ENCODE data around the gene CR2. TPM values are rescaled to one million over a fixed set of nuclear protein-coding genes. Genes with fewer than 3 reads are reported as not detected.

Gene CR2
- total and polyA plus RNA-seq, 2 of the 4 experiments (the other 2 are of a cell fraction), result not detected

DNA sequence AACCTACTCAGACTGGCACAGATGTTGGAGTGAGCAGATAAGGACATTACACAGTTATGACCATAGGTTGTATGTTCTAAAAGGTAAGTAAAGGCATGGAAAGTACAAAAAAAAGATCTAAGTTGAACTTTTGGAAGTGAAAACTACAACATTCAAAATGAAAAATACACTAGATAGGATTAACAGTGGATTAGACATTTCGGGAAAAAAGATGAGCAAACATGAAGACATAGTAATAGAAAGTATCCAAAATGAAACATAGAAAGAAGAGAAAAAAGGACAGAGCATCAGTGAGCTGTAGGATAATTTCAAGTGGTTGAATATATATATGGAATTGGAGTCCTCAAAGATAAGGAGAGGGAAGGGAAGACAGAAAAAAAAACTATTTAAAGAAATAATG lies 34.0 kb upstream of the CR2 start:
- Histone ChIP-seq H3K4me3 (ENCODE audit: insufficient read depth, low read depth, low read length) (no peak overlapping the region), H3K4ac (ENCODE audit: low read depth, low read length) (no peak overlapping the region), H3K27ac (ENCODE audit: insufficient read depth, low read length) (no peak overlapping the region), H3K18ac (ENCODE audit: low read depth, low read length) (no peak overlapping the region), H3K56ac (ENCODE audit: extremely low read depth, insufficient read depth, low read length) (no peak overlapping the region), H2AK5ac (ENCODE audit: low read depth, low read length) (no peak overlapping the region), H3K23ac (ENCODE audit: low read depth, low read length) (no peak overlapping the region), H4K91ac (ENCODE audit: insufficient read depth, low read depth, low read length) (no peak overlapping the region), H2BK15ac (ENCODE audit: low read depth, low read length) (no peak overlapping the region), H4K5ac (ENCODE audit: low read depth, low read length) (no peak overlapping the region), H2BK120ac (ENCODE audit: low read depth, low read length) (no peak overlapping the region), H3K36me3 (ENCODE audit: control insufficient read depth, insufficient read depth, low read length) (no peaks in the 10 kb centered on the region), H3K4me2 (ENCODE audit: low read depth, low read length) (no peak overlapping the region), H2BK20ac (ENCODE audit: low read depth, low read length) (no peak overlapping the region), H3K14ac (replicated peaks; ENCODE audit: low read depth, low read length) (no peak overlapping the region), H2BK5ac (ENCODE audit: low read depth, low read length, poor library complexity, severe bottlenecking) (no peak overlapping the region), H3K27me3 (ENCODE audit: control insufficient read depth, insufficient read depth, low read length) (0 out of 2 replicates have a peak, but pooled peaks cover 1% of the 10 kb centered on the region), H3K9ac (ENCODE audit: low read depth, low read length) (no peak overlapping the region), H2AFZ (replicated peaks; ENCODE audit: low read length, poor library complexity) (no peak overlapping the region), H4K8ac (ENCODE audit: low read depth in 2 of 2, low read length in 2 of 2) (no peak overlapping the region), H3K79me1 (ENCODE audit: low read depth in 1 of 2, low read length in 2 of 2) (no peaks in the 10 kb centered on the region), H4K20me1 (ENCODE audit: insufficient read depth, low read length) (no peaks in the 10 kb centered on the region), H2AK9ac (replicated peaks; ENCODE audit: low read depth, low read length, poor library complexity) (no peak overlapping the region), H3K4me1 (ENCODE audit: control insufficient read depth, insufficient read depth, low read length) (no peaks in the 10 kb centered on the region), H3K9me1 (ENCODE audit: insufficient read depth, low read length) (no peaks in the 10 kb centered on the region), H3K9me3 (ENCODE audit: control insufficient read depth, insufficient read depth, low read length) (no peaks in the 10 kb centered on the region)
- in situ Hi-C loops (cut with MboI; ENCODE audit: low sequenced_read_pairs), result no loop called here
- BruUV-seq (replicated peaks), result no TSS peak
- ChIA-PET POLR2A (ENCODE audit: unreplicated experiment) (no interaction called here), CTCF (no interaction called here)
- no CpG with 5 or more reads among the region's 1 CpG for WGBS, 2 experiments (ENCODE audit: extremely low coverage in 2 of 2, insufficient read length in 1 of 2)
- no peak for ATAC-seq (ENCODE audit: low read depth)
- intact Hi-C loops (cut with micrococcal nuclease), result no loop called here
- no peak for DNase-seq
- no peak for TF ChIP-seq MXI1 (IDR thresholded peaks at IDR 0.05; ENCODE audit: borderline replicate concordance, low read depth, low read length)
- dilution Hi-C loops (cut with HindIII; ENCODE audit: low sequenced_read_pairs, unreplicated experiment), result no loop called here

Data from IMR-90 (cell line).